HPDE6-E6E7 (cell line): ENCODE data around the gene ZNF292.
"Not testable (repeated sequence)": the region's sequence is repeated elsewhere in the genome, so short reads cannot be mapped to it uniquely, and the experiment has no call there.

Experiments used
- DNase-seq: peaks from one replicate; pipeline ENCODE4 v3.0.0; 2011; ENCODE audit warnings: missing footprints; ENCODE audit errors: extremely low spot score

ZNF292 gene

DNA sequence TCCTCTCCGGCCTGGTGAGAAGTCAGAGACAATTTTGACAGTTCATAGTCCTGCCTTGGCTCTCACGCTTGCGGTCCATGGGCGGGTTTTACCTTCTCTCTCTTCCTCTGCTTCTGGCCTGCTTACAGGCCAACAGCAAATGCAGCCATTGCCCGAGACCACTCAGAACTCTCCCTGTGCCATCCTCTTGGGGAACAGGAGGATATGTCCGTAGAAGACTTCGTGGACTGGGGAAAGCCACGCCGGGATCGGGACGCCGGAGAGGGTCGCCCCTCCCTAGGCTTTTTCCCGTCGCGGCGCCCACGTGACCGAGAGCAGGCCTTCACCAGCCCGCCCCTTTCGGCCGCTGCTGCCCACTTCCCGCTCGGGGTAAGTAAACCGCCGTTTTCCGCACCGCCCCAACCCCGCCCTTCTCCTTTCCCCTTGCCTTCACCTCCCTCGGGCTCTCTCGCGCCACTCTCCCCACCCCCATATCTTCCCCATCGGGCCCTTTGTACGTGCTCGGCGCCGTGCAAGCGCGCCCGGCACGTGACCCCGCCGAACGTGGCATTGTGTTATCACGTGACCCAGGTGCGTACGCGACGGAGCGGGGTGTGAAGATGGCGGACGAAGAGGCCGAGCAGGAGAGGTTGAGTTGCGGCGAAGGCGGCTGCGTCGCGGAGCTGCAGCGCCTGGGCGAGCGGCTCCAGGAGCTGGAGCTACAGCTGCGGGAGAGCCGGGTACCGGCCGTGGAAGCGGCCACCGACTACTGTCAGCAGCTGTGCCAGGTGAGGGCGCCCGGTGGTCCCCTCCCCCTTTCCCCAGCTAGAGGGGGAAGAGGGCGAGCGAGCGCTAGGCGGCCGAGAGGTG lies at the start of gene ZNF292:
Gene ZNF292, plus strand, starts transcription at position 573 of the 849 bp plus-strand sequence. Its CDS starts 27 bp downstream, at position 600.
- DNase-seq, result peak; percentile 86

- DNase-seq, result no peak
These were observed 49.5 kb upstream of the ZNF292 start for GRCh38 chr6:87105823-87106222.

- no peak for DNase-seq
These were observed 44.7 kb upstream of the ZNF292 start for GRCh38 chr6:87110636-87111035.

DNA sequence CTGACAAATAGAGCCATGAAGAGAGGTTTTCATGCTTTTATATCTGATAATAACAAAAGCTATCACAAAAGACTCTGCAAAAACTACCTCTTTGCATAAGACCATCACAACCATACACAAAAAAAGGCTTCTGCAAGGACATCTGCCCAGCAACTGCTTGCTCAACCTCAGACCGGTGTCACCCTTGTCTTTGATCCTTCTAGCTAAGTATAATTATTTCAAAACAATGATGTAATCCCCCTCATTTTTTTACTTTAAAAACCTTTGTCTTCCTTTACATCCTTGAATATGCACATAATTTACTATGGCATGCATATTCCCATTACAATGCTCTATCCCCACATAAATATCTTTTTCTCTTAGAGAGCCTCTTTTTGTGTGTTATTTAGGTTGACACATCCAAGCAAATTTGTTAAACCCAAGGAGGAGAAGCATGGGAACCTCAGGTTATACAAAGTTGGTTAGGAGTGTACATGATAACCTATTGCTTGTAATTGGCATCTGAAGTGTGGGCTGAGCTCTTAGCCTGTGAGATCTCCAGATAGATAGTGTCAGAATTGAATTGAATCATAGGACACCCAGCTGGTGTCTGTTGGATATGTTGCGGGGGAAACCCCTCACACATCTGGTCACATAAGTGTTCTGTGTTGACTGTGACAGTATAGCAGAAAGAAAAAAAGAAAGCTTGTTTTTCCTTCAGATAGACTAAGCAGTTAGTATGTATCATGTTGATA lies 39.8 kb upstream of the ZNF292 start:
- DNase-seq, result no peak

GRCh38 chr6:87116922-87117321 lies 38.4 kb upstream of the ZNF292 start:
- DNase-seq, result no peak

DNA sequence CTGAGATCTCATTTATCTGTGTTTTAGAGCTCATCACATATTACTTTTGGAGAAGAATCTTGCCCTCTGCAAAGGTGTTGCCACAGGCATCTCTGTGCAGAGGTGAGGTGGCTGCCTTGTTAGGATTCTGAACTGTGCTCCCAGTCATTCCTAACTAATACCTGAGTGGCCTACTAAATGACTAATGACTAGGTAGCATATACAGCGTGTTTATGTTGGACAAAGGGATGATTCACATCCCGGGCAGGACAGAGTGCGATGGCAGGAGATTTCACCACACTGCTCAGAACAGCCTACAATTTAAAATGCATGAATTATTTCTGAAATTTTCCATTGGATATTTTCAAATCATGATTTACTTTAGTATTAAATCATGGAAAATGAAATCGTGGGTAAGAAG lies 37.3 kb upstream of the ZNF292 start:
- peak; percentile 88 for DNase-seq

DNA sequence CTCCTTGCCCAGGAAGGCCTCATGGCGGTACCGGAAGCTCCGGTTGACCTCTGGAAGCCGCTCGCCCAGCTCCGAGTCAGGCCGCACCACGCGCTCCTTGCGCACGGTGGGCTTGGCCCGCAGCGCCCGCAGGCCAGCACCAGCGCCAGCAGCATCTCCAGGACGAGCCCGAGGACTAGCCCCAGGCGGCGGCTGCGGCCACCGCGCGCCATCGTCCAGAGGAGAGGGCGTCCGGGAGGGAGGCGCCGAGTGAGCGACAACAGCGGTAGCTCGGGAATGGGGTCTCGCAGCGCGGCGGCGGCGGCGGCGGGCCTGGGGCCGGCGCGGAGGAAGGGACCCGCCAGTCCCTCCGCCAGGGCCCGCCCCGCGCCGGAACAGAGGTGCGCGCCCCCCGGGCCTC lies 32.9 kb upstream of the ZNF292 start:
- DNase-seq, result no peak

- no peak for DNase-seq
These were observed 31.3 kb upstream of the ZNF292 start for GRCh38 chr6:87124074-87124473.

DNA sequence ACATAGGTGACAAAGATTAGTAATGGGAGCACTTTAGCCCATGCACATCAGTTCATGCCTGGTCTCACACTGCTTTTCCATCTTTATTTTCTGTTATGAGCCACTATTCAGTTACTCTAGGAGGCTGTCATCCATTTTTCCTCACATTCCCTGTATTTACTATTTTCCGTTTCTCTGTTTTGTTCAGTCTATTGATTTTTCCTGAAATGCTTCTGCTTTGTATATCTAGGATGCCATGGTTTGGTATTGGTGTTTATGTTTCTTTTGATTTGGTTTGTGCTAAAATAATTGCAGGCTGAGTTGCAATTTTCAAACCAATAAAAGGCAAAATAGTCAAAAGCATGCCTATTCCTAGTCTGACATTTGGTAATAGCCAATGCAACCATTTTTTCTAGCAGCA lies 28.9 kb upstream of the ZNF292 start:
- DNase-seq, result no peak

DNA sequence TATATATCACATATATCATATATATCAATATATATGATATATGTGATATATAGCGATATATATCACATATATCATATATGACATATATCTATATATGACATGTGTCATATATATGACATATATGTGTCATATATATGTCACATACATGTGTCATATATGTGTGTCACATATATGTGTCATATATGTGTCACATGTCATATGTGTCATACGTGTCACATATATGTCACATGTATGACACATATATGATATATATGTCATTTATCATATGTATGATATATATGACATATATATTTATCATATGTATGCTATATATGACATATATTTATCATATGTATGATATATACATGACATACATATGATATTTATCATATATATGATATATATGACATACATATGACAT lies 27.6 kb upstream of the ZNF292 start:
- DNase-seq, result no peak

- no peak for DNase-seq
These were observed 18.4 kb upstream of the ZNF292 start for GRCh38 chr6:87136963-87137362.

DNA sequence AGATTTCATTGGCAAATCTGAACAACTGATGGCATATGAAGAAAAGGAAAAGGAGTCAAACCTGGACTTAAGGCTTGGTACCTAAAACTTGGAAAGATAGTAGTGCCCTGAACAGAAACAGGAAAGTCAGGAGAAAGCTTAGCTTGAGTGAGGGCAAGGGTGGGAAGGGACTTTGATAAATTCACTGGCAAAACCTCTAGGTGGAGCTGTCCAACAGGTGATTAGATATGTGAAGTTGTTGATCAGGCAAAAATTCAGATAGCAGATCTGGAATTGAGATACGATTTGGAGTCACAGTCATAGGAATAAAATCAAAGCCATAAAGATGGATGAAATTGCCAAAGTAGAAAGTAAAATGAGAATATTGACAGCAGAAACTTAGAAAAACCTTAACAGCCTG lies 16.1 kb upstream of the ZNF292 start:
- DNase-seq, result peak; percentile 38

DNA sequence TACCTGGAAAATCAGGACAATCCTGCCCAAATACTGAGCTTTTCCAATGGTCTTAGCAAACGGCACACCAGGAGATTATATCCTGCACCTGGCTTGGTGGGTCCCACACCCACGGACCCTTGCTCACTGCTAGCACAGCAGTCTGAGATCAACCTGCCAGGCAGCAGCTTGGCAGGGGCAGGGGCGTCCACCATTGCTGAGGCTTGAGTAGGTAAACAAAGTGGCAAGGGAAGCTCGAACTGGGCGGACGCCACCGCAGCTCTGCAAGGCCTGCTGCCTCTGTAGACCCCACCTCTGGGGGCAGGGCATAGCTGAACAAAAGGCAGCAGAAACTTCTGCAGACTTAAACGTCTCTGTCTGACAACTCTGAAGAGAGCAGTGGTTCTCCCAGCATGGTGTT lies 15.4 kb upstream of the ZNF292 start:
- not testable (repeated sequence) for DNase-seq

GRCh38 chr6:87146363-87146762 lies 9.0 kb upstream of the ZNF292 start:
- DNase-seq, result no peak

DNA sequence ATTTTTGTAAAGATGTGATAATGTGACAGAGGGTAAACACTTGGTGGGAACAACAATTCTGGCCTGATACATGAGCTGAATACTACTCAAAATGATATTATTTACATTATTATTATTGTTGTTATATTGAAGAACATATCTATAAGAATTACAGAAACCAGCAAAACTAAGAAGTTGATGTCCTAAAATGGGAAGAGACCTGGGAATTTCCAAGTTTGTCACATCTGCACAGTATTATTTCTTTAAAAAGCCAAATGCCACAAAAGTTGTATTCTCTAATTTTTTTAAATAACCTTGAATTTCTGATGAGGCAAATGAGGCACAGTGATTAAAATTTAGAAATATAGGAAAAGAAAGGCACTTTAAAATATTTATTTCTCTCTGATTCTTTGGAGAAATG lies 5.0 kb upstream of the ZNF292 start:
- no peak for DNase-seq

GRCh38 chr6:87151471-87151780 lies 3.9 kb upstream of the ZNF292 start:
- no peak for DNase-seq

GRCh38 chr6:87151781-87152525 lies 3.4 kb upstream of the ZNF292 start:
- peak; percentile 15 for DNase-seq

- DNase-seq, result no peak
These were observed 2.8 kb upstream of the ZNF292 start for GRCh38 chr6:87152526-87152955.

- no peak for DNase-seq
These were observed 748 bp upstream of the ZNF292 start for GRCh38 chr6:87154641-87154992.

DNA sequence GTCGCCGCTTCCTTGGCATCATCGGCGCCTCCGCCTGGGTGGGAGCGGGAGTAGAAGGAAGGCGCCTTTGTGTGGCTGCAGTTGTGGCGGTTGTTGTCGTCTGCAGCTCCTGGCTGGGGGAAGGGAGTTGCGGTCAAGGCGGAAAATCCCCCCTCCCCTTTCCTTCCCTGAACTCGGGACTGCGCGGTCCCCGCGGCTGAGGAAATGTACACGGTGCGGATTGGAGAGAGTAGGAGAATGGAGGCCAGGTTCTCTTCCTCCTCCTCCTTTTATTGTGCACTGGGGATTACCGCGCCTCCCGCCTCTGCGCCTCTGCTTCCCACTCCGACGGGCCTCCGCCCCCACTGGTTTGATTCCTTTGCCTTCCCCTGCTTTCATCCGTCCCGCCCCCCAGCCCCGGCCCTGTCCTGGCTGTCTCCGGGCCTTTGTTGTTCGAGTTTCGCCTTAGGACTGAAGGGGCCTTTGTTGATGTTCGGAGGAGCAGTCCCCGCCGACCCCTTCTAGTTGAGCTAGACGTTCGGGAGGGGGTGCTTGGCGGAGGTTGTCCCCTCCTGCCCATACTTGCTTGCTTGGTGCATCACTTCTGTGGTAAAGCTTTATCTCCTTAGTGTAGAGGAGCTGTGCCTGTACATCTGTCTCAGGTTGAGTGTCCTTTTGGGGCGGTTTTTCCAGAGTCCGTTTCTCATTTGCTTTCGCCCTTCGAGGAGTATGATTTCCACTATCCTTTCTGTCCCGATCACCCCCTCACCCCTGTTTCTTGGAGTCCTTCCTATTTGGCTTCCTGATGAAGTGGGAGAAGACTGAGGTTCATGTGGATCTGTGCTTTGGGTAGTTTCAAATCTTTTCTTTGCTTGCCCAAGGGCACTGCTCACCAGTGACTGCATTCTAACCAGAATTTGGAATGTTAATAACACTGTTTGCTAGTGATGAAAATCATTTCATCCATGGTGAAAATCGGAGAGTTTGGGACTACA lies 764 bp downstream of the ZNF292 start:
- peak; percentile 26 for DNase-seq

DNA sequence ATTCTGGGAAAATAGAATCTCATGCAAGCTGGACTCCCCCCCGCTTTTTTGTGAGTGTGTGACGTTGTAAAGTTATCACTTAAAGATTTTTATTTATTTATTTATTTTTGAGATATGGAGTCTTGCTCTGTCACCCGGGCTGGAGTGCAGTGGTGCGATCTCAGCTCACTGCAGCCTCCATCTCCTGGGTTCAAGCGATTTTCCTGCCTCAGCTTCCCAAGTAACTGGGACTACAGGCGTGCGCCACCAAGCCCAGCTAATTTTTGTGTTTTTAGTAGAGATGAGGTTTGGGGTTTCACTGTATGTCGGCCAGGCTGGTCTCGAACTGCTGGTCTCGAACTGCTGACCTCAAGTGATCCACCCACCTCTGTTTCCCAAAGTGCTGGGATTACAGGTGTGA lies 2.2 kb downstream of the ZNF292 start:
- not testable (repeated sequence) for DNase-seq
